HPDE6-E6E7 (cell line): ENCODE results near the gene STX5.
"Not testable (repeated sequence)": the region's sequence is repeated elsewhere in the genome, so short reads cannot be mapped to it uniquely, and the experiment has no call there.

Source experiments
- DNase-seq: peaks from one replicate; pipeline ENCODE4 v3.0.0; 2011; ENCODE audit warnings: missing footprints; ENCODE audit errors: extremely low spot score

Gene STX5

GRCh38 chr11:62854013-62854824 is 22.4 kb upstream of the STX5 start:
- DNase-seq, result no peak

- DNase-seq, result no peak
Observed at GRCh38 chr11:62853279-62853965, 21.6 kb upstream of the STX5 start.

- no peak for DNase-seq
Observed at GRCh38 chr11:62852523-62853188, 20.8 kb upstream of the STX5 start.

GRCh38 chr11:62851807-62852522 is 20.1 kb upstream of the STX5 start:
- no peak for DNase-seq

- DNase-seq, result no peak
Observed at GRCh38 chr11:62850911-62851806, 19.3 kb upstream of the STX5 start.

GRCh38 chr11:62847767-62848314 is 16.0 kb upstream of the STX5 start:
- no peak for DNase-seq

- DNase-seq, result no peak
Observed at GRCh38 chr11:62846177-62846576, 14.3 kb upstream of the STX5 start.

GRCh38 chr11:62844154-62844553 is 12.3 kb upstream of the STX5 start:
- DNase-seq, result no peak

GRCh38 chr11:62843466-62843865 is 11.6 kb upstream of the STX5 start:
- no peak for DNase-seq

GRCh38 chr11:62842891-62843290 is 11.0 kb upstream of the STX5 start:
- not testable (repeated sequence) for DNase-seq

GRCh38 chr11:62842171-62842741 is 10.4 kb upstream of the STX5 start:
- DNase-seq, result peak; percentile 15

GRCh38 chr11:62841361-62842170 is 9.7 kb upstream of the STX5 start:
- peak; percentile 90 for DNase-seq

- not testable (repeated sequence) for DNase-seq
Observed at GRCh38 chr11:62840721-62841360, 9.0 kb upstream of the STX5 start.

GRCh38 chr11:62839050-62839945 is 7.4 kb upstream of the STX5 start, which contains the start of gene WDR74:
WDR74 (minus strand) TSS chr11:62839590; CDS start chr11:62839570, 20 bp downstream.
- DNase-seq, result peak; percentile 83

GRCh38 chr11:62835336-62835735 is 3.5 kb upstream of the STX5 start:
- DNase-seq, result no peak

GRCh38 chr11:62832336-62833234 is 734 bp upstream of the STX5 start, which contains the start of gene TEX54:
TEX54 (minus strand) TSS chr11:62832841.
- peak; percentile 16 for DNase-seq
